Stimulated activated CD4-positive, alpha-beta T cell treated with anti-CD3 and anti-CD28 coated beads, Interleukin-12 subunit alpha, Interleukin-12 subunit beta, amount 100 ng/mL, for 48 hours (primary cell): ENCODE measurements around the gene KAT7.
"Not testable (repeated sequence)": the region's sequence is repeated elsewhere in the genome, so short reads cannot be mapped to it uniquely, and the experiment has no call there.

ENCODE experiments used
- DNase-seq, 3 donors: peaks; one replicate each; pipeline ENCODE4 v3.0.0-alpha.2; 2020; ENCODE audit warnings: low read depth in 2 of 3, low spot score in 1 of 3

KAT7 gene

DNA sequence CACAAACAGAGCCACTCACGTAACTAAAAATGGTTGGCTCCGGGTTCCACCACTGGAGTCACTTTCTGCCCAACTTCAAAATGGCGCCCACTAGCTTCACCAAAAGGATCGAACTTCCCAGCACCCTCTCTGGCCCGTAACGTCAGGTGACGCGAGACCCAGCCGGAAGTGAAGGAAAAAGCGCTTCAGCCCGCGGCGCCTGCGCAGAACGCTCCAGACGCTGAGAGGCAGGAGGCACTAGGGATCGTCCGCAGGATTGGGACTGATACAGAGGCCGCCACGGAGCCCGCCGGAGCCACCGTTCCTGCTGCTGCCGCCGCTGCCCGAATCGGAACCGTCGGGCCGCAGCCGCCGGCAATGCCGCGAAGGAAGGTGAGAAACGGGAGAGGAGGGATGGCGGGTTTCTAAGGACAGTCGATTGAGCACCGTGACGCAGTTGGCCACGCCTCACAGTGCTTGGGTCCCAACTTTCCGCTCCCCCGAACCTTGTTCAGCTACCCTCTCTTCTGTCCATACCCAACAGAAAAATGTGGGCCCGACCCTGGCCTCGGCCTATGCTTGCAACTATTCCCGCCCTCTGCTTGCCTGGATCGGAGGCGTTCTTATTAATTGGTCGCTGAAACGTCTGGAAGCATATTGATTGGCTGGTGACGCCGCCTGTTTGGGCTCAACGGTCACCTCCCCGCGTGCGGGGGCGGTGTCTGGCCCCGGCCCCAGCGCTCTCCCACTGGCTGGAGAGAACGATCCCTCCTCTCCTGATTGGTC lies at the start of gene KAT7:
Gene KAT7, plus strand, starts transcription at position 204 of the 765 bp plus-strand sequence. Its CDS starts 154 bp downstream, at position 358.
- peak; percentile 95 to 99 (median 98) for DNase-seq

DNA sequence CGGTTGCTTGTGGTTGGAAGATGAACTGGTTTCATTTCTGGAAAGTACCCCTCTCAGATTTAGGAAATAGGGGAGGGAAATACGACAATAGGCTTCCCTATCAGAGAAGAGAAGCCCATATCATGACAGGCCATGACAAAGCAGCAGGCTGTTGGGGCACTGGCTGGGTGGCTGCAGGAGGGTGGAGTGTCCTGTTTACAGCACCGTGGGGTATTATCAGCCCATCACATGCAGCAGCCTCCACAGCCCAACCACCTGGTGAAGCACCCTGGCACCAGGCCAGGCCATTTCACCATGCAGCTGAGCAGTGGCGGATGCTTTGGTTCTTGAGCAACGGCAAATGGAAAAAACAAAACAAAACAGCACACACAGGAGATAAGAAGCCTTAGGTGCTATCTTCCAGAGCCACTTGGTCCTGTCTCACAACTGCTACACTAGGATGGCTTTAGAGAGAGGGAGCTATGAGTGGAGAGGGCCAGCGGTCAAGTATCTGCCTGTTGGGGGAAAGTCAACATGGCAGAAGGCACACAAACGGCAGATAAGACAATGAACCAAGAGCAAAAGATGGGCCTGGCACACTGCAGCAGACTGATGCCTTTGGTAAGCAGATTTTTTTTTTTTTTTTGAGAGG lies 48.7 kb upstream of the KAT7 start:
- DNase-seq: peak; percentile 65 to 75 (median 70)

DNA sequence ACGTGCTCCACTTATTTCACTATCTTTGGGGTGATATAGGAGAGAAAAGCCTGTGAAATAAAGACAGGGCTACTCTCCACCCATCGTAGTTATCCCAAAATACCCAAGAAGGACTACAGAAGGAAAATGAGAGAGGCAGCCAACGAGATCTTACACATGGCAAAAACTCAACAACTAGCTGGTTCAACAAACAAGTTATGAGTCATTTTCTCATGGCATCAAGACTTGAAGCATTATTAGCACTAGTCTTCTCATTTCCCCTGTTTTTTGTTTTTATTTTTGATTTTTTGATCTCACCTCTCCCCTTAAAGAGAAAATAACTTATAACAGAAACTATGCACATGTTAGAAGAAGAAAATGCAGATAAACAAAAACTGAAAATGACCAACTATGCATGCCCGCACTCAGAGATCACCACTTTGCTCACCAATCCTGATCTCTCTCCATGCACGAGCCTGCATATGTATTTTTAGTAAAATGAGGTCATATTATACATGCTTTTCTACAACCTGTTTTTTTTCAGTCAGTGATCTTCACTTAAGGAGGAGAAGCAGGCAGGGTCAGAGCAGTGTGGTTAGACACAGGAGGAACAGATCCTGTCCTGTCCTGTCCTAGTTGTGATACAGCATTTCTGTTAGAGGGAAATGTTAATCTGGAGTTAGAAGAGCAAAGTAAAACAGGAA lies 47.3 kb upstream of the KAT7 start:
- no peak for DNase-seq

DNA sequence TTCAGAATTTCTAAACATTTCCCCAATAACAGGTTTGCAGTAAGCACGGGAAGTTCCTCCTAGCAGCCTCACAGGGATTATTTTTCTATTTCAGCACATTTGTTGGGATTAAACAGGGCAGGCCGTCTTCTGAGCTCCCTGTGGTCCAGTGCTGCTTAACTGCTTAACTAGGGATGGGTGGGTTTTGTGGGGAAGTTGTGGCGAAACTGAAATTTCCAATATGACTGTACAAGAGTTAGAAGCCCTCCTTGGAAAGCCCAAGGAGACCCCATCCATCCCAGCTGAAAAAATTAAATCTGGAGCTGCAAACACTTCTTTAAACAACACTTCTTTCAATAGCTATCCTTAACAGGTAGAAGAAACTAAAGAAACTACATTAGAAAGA lies 46.8 kb upstream of the KAT7 start:
- no peak for DNase-seq

DNA sequence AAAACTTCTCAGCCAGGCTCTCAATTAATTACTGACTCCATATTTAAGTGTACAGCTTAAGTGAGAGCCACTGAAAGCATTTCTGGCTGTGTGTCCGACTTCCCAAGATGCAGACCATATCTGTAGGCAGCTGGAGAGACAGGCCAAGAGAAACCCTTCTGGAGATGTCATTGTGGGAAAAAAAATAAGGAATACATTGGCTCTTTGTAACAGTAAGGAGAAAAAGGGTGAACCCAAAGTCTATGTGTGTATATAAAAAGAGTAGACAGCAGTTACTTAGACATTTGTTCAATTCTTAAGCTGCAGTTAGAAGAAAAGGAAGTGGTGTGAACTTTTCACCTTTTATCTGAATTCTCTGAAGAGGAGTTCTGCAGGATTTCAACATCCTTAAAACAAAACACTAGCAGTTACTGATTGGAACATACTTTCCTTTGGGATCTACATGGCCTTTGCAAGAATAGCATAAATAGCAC lies 46.3 kb upstream of the KAT7 start:
- no peak for DNase-seq

DNA sequence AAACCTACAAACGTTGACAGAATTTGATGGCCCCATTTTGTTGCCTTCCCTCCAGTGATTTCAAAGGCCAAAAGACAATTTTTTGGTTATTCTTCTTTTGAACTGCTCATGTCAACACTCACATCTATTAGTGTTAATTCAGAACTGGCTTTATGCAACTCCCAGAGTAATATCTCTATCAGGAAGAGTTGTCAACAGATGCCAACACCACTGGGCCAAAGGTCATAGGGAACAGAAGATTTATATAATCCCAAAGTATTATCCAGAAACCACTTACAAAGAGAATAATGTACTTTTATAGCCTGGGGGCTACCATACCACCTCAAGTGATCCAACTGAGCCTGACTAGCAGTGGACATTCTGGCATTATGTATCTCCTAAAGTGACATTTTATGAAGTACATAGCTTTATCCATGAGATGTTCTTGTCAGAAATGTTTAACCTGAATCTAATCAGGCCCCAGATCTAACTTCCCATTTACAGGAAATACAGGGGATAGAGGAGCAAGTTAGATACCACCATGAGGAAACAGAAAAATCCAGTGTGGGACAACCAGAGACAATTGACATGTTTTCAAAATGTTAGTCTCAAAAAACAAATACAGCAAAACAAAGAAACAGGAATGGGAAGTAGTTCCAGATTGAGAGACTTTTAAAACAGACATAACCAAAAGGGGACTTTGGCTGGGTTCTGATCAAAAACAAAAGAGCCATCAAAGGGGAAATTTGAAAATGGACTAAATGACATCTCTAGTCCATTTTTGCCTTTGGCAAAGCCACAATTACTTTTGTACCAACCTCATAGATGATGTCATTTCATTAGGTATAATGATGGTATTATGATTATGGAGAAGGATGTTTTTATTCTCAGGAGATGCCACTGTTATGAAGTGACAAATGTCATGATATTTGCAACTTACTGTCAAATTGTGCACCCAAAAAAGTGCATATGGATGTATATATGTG lies 43.0 kb upstream of the KAT7 start:
- no peak for DNase-seq

DNA sequence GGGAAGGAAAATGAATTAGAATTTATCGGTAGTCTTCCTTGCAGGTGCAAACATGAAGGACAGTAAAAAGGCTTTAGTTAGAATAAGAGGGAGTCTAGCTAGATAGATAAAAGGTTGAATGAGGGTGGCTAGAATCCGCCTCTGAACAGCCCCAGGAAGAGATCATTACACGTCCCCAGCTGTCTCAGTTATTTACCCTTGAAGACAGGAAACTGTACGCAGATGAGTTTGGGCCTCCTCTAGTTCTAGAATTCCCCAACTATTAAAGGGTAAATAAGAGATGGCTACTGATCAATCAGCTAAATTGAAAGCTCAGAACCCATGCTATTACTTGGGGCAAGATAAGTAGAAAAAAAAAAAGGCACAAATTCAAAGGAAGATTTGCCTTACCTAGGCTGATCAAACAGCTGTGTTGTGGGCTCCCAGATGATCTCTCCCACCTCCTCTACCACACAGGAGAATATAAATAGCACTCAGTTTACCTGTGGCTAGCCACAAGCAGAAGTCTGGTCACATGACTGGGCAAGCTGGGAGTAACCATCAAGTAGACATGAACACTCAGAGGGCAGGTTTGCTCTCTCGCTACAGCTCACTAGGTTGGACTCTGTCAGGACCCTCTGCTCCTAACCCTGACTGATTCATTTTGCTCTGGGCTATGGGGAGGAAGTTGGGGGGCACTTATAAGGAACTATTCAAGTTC lies 41.5 kb upstream of the KAT7 start:
- DNase-seq: no peak

DNA sequence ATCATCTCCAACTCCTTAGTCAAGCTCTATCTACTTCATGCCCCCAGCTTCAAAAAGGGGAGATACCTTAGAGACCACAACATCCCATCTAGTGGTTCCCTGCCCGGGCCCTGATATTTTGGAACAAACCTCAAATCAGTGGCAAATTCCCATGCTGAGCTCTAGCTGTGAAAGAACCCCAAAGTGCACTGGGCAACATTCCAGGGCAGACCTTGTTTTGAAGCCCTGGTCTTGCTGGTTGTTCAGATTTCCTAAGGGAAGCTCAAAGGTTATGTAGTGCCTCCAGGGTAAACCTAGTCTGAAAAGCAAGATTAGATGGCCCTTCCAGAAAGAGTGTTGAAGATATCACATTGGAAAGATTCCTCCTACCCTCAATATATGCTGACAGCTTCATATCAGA lies 40.8 kb upstream of the KAT7 start:
- DNase-seq: no peak

DNA sequence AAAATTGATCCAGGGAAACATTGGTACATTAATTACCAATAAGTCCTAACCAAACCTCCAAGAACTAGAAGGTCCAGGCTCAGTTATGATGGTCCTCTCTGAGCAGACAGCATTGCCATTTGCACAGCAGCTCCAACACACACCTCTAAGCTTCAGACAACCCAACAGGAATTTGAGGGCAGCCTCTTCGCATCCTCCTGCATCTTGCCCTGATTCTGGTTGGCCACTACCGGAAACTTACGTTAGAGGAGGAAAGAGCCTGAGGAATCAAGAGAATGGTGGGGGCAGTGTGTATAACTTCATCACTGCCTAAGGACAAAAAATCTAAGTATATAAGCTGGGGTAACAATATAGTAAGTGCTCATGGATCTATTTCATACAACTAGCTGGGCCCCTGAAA lies 40.3 kb upstream of the KAT7 start:
- no peak for DNase-seq

DNA sequence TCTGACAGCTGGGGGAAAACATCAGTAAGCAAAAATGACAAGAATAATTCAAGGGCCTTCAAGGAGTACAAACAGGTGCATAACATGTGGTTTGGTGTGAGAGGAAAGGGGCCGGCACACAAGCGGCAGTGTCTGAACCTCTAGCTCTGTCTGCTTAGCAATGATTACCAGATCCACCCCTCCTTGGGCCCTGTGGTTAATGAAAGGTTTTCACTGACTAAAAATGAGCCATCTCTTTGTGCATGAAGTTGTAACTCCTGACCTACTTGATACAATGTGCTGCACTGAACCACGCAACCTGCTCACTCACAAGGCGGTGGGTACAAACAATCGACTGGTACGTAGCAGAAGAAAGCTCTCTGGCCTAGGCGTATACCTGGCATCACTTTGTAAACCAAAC lies 39.7 kb upstream of the KAT7 start:
- peak; percentile 47 to 52 (median 47) for DNase-seq

DNA sequence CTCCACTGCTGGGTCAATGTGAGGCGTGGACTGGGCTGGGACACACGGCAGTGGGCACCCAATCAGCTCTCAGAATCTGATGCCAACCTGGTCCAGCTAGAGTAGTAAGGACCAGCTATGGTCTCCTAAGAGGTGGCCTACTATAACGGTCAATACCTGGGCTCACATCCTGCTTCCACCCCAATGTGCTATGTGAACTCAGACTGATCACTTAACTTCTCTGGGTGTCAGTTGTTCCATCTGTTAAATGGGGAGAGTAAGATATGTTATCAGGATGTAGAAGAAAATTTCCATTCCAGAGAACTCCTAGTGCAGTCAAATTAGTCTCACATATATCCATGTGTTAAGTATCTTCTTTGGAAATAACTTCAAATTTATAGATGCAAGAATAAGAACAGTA lies 38.8 kb upstream of the KAT7 start:
- DNase-seq: no peak

DNA sequence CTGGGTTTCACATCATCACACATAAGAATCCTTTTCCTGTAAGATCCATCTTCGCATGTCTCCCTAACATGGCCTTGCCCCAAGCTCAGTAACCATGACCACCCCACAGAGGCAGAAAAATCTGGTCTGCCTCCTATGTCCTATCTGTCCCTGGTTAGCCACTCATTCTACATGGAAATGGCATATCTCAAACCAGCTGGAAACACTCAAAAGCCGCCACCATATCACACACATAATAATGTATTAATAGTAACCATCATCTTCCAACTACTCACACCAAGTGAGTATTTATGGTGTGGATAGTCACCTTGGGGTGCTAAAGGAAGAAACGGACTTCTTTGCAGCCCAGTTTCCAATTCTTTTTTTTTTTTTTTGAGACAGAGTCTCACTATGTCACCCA lies 36.0 kb upstream of the KAT7 start:
- DNase-seq: no peak

DNA sequence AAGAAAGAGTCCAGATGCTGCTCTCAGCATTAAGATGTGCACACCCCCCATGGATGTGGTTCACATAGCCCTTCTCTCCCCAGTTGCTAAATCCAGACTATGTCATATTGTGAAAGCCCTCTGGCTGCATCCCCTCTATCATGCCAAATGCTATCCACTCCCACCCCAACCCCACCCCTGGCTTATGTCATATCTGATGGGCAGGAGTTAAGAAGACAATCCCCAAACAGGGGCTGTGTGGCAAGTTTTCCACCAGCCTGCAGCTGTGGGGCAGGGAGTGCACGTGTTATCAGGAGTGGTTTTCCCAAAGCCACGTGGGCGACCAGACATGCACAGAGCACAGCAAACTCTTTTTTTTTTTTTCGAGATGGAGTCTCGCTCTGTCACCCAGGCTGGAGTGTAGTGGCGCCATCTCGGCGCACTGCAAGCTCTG lies 34.5 kb upstream of the KAT7 start:
- no peak for DNase-seq

DNA sequence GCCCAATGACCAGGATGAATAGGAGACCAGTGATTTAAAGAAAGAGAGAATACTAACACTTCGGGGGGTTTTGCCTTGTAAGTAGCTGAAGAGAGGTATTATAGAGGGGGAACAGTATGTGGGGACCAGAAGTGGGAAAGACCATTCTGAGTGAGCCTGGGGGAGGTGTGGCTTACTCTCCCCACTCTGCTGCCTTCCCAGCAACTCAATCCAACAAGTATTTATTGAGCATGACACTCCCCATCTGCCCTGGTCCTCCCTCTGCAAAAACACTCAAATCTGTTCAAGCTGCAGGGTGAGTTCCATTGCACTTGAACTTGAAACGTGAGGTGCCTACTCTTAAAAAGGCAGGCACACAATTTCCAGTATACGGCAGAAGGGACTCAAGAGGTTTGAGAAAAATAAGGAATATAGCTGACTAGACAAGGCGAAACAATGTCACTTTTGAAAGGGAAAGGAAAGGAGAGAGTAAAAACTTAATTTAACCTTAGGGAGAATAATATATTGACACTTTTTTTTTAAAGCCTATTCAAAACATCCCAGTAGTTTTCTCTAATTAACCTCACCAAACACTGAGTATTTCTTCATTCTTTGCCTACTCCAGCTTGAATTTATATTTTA lies 32.7 kb upstream of the KAT7 start:
- no peak for DNase-seq

DNA sequence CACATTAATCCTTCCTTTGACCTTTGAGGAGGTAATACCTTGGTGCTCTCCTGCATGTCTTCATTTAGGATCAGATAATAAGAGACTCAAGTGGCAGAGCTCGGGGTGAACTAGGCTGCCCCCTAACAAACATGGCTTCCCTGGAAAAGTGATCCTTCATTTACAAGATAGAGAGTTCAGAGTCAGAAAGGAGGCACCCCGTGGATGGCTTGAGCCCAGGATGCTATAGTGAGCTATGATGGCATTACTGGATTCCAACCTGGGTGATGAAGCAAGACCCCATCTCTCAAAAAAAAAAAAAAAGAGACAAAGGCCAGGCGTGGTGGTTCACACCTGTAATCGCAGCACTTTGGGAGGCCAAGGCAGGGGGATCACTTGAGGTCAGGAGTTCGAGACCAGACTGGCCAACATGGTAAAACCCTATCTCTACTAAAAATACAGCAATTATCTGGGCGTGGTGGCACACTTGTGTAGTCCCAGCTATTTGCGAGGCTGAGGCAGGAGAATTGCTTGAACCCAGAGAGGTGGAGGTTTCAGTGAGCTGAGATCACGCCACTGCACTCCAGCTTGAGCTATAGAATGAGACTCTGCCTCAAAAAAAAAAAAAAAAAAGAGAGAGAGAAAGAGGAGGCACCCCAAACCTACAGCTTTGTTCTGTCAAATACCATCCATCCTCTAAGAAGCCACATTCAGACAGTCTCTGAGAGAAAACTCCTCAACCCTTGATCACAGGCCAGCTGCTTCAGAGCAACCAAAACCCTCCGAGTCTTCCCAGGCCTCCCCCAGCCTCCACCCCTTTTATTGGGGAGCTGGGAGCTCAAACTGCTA lies 31.9 kb upstream of the KAT7 start:
- DNase-seq: no peak

DNA sequence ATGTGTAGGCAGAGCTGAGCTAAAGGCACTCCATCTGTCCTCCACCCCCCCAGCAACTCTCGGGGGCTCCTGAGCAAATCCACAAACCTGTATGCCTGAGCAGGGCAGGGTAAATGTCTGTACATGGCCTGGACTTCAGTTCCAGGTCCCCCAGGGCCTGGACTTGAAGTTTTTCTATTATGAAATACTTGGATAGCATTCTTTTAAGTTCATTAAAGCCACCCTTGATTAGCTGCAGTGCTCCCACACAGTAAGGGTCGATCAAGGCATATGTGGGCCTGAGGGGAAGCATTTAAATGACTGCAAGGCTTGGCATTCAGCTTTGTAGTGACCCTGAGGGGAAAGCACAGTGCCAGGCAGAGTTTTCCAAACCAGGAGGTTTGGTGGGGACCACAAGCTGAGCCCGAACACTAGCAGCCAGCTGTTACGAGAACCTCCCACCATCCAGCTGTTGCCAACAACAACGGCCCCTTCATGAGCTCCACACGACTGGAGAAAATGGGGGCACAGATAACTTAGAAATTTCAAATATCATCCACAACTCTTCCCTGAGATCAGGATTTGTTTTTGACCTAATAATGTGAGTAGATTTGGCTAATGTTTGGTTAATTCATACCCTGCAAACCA lies 31.2 kb upstream of the KAT7 start:
- no peak for DNase-seq

DNA sequence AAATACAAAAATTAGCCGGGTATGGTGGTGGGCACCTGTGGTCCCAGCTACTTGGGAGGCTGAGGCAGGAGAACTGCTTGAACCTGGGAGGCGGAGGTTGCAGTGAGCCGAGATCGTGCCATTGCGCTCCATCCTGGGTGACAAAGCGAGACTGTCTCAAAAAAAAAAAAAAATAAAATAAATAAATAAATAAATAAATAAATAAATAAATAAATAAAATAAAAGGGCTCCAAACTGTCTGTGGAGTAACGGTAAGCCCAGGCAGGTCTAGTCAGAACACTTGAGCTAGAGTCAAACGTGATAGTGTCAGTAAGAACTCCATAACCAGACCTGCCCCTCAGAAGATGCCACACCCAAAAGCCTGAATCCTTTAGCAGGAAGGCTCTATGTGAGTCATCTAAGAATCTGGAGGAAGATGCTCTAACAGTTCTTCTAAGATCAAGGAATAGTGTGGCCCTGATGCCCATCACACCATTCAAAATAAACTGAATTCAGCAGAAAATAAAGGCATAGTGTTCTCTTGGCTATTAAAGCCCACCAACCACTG lies 29.9 kb upstream of the KAT7 start:
- DNase-seq: not testable (repeated sequence)

DNA sequence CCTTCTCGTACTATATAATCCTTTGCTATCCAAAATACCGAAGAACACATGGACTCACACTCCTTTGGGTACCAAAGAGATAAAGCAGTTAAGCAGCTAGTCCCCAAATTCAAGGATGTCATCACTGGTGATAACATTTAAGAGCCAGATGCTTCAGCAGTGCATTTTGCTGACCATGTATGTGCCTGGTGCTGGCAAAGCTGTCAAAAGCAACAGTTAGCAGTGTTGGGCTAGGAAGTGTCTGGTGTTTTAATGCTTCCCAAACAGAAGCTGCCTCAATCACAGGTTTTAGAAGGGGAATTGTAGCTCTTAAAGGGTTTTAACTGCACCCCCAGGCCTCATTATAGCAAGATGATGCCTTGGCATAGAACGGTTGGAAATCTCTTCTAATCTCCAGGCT lies 29.3 kb upstream of the KAT7 start:
- DNase-seq: no peak
